ENCODE data around the gene CPXM1. TPM values are rescaled to one million over a fixed set of nuclear protein-coding genes. Genes with fewer than 3 reads are reported as not detected.
A peak's percentile ranks its signal among the peaks of the same experiment; 100 is the strongest.

CPXM1 gene
- total RNA-seq, 5 donors from 2014 or later (not counting 1 experiment from before 2014, with no cell fraction given), result 0.20 to 0.90 (median 0.63) TPM

GRCh38 chr20:2799271-2799670, 1.2 kb downstream of the CPXM1 start:
- Histone ChIP-seq H3K4me1 (ENCODE audit: control insufficient read depth in 1 of 2, extremely low read depth in 1 of 2, insufficient read depth in 2 of 2, low read length in 2 of 2) (peaks cover 4 to 27% of the 10 kb centered on the region in 2 experiments), H3K36me3 (ENCODE audit: control insufficient read depth in 2 of 2, extremely low read depth in 1 of 2, insufficient read depth in 1 of 2, low read length in 1 of 2) (no peaks in the 10 kb centered on the region), H3K4me3 (ENCODE audit: control insufficient read depth in 1 of 2, extremely low read depth in 1 of 2, low read length in 1 of 2) (peak overlapping the region; percentile 33 to 89), H3K27me3 (replicated peaks in 1 of 2; ENCODE audit: control insufficient read depth in 2 of 2, extremely low read depth in 1 of 2, insufficient read depth in 2 of 2, low read length in 1 of 2) (peaks cover 0 to 85% of the 10 kb centered on the region in 2 experiments), H3K9me3 (no peaks in the 10 kb centered on the region), H3K27ac (ENCODE audit: low read length) (no peak overlapping the region)
- WGBS (ENCODE audit: insufficient coverage), result 57% methylated on average over 6 of the region's 9 CpGs
- H3K4me3 Mint-ChIP-seq, result peak overlapping the region; percentile 81 to 96 (median 82)
- peaks cover 50 to 74% of the 10 kb centered on the region in 2 donors for H3K27me3 Mint-ChIP-seq
- H3K36me3 Mint-ChIP-seq, result no peaks in the 10 kb centered on the region
- ATAC-seq (replicated peaks in 1 of 4) (no peak), DNase-seq (no peak)
- H3K9me3 Mint-ChIP-seq, result no peaks in the 10 kb centered on the region
- POLR2A ChIA-PET, result no interaction called here
- H3K4me1 Mint-ChIP-seq, result peaks cover 24 to 27% (median 25%) of the 10 kb centered on the region in 3 donors
- H3K27ac Mint-ChIP-seq, result peak overlapping the region in 1 of 2 donors; percentile 65
- CTCF ChIA-PET, result no interaction called here

- CTCF ChIA-PET, result no interaction called here
- Mint-ChIP-seq H3K4me3 (peak overlapping the region; percentile 81 to 96 (median 82)), H3K9me3 (no peaks in the 10 kb centered on the region), H3K36me3 (no peaks in the 10 kb centered on the region), H3K27ac (no peak overlapping the region), H3K4me1 (peaks cover 24 to 27% (median 25%) of the 10 kb centered on the region in 3 donors), H3K27me3 (peaks cover 51 to 71% of the 10 kb centered on the region in 2 donors)
- WGBS (ENCODE audit: insufficient coverage), result 69% methylated on average over 3 of the region's 6 CpGs
- Histone ChIP-seq H3K27ac (ENCODE audit: low read length) (no peak overlapping the region), H3K4me1 (ENCODE audit: control insufficient read depth in 1 of 2, extremely low read depth in 1 of 2, insufficient read depth in 2 of 2, low read length in 2 of 2) (peaks cover 4 to 27% of the 10 kb centered on the region in 2 experiments), H3K36me3 (ENCODE audit: control insufficient read depth in 2 of 2, extremely low read depth in 1 of 2, insufficient read depth in 1 of 2, low read length in 1 of 2) (no peaks in the 10 kb centered on the region), H3K27me3 (replicated peaks in 1 of 2; ENCODE audit: control insufficient read depth in 2 of 2, extremely low read depth in 1 of 2, insufficient read depth in 2 of 2, low read length in 1 of 2) (peaks cover 0 to 86% of the 10 kb centered on the region in 2 experiments), H3K9me3 (no peaks in the 10 kb centered on the region), H3K4me3 (ENCODE audit: control insufficient read depth in 1 of 2, extremely low read depth in 1 of 2, low read length in 1 of 2) (no peak overlapping the region)
- ATAC-seq (replicated peaks in 1 of 4), result no peak
- no peak for DNase-seq
- POLR2A ChIA-PET, result no interaction called here
These were observed 1.6 kb downstream of the CPXM1 start for GRCh38 chr20:2798814-2799213.

GRCh38 chr20:2798095-2798805, 2.2 kb downstream of the CPXM1 start:
- H3K9me3 Mint-ChIP-seq, result no peaks in the 10 kb centered on the region
- H3K27ac ChIP-seq (ENCODE audit: low read length), result no peak overlapping the region
- no peak overlapping the region for H3K4me3 ChIP-seq (ENCODE audit: control insufficient read depth in 1 of 2, extremely low read depth in 1 of 2, low read length in 1 of 2)
- peaks cover 4 to 27% of the 10 kb centered on the region in 2 experiments for H3K4me1 ChIP-seq (ENCODE audit: control insufficient read depth in 1 of 2, extremely low read depth in 1 of 2, insufficient read depth in 2 of 2, low read length in 2 of 2)
- ATAC-seq (replicated peaks in 1 of 4) (no peak), DNase-seq (no peak)
- CTCF ChIA-PET, result no interaction called here
- H3K4me3 Mint-ChIP-seq, result peak overlapping the region in 1 of 3 donors; percentile 96
- peaks cover 55 to 71% of the 10 kb centered on the region in 2 donors for H3K27me3 Mint-ChIP-seq
- no peaks in the 10 kb centered on the region for H3K36me3 Mint-ChIP-seq
- no peaks in the 10 kb centered on the region for H3K36me3 ChIP-seq (ENCODE audit: control insufficient read depth in 2 of 2, extremely low read depth in 1 of 2, insufficient read depth in 1 of 2, low read length in 1 of 2)
- H3K4me1 Mint-ChIP-seq, result peaks cover 24 to 27% (median 25%) of the 10 kb centered on the region in 3 donors
- H3K9me3 ChIP-seq, result no peaks in the 10 kb centered on the region
- H3K27me3 ChIP-seq (replicated peaks in 1 of 2; ENCODE audit: control insufficient read depth in 2 of 2, extremely low read depth in 1 of 2, insufficient read depth in 2 of 2, low read length in 1 of 2), result peaks cover 0 to 87% of the 10 kb centered on the region in 2 experiments
- WGBS (ENCODE audit: insufficient coverage), result 92% methylated on average over 19 of the region's 19 CpGs
- POLR2A ChIA-PET, result no interaction called here
- no peak overlapping the region for H3K27ac Mint-ChIP-seq

GRCh38 chr20:2797136-2797983, 3.1 kb downstream of the CPXM1 start:
- Mint-ChIP-seq H3K4me3 (no peak overlapping the region), H3K27ac (no peak overlapping the region), H3K9me3 (no peaks in the 10 kb centered on the region), H3K4me1 (peaks cover 24 to 27% (median 25%) of the 10 kb centered on the region in 3 donors), H3K36me3 (no peaks in the 10 kb centered on the region), H3K27me3 (peaks cover 51 to 68% of the 10 kb centered on the region in 2 donors)
- no peak for DNase-seq
- Histone ChIP-seq H3K4me1 (ENCODE audit: control insufficient read depth in 1 of 2, extremely low read depth in 1 of 2, insufficient read depth in 2 of 2, low read length in 2 of 2) (peaks cover 4 to 27% of the 10 kb centered on the region in 2 experiments), H3K27ac (ENCODE audit: low read length) (no peak overlapping the region), H3K9me3 (no peaks in the 10 kb centered on the region), H3K36me3 (ENCODE audit: control insufficient read depth in 2 of 2, extremely low read depth in 1 of 2, insufficient read depth in 1 of 2, low read length in 1 of 2) (no peaks in the 10 kb centered on the region), H3K27me3 (replicated peaks in 1 of 2; ENCODE audit: control insufficient read depth in 2 of 2, extremely low read depth in 1 of 2, insufficient read depth in 2 of 2, low read length in 1 of 2) (peaks cover 0 to 89% of the 10 kb centered on the region in 2 experiments), H3K4me3 (ENCODE audit: control insufficient read depth in 1 of 2, extremely low read depth in 1 of 2, low read length in 1 of 2) (no peak overlapping the region)
- ATAC-seq (replicated peaks in 1 of 4), result no peak
- POLR2A ChIA-PET, result no interaction called here
- CTCF ChIA-PET, result no interaction called here
- WGBS (ENCODE audit: insufficient coverage), result 70% methylated on average over 16 of the region's 16 CpGs

GRCh38 chr20:2796011-2796660, 4.3 kb downstream of the CPXM1 start:
- H3K27ac ChIP-seq (ENCODE audit: low read length), result no peak overlapping the region
- DNase-seq (no peak), ATAC-seq (replicated peaks in 1 of 4) (no peak)
- no peaks in the 10 kb centered on the region for H3K36me3 Mint-ChIP-seq
- no peaks in the 10 kb centered on the region for H3K9me3 ChIP-seq
- H3K4me1 ChIP-seq (ENCODE audit: control insufficient read depth in 1 of 2, extremely low read depth in 1 of 2, insufficient read depth in 2 of 2, low read length in 2 of 2), result peaks cover 4 to 23% of the 10 kb centered on the region in 2 experiments
- peaks cover 47 to 61% of the 10 kb centered on the region in 2 donors for H3K27me3 Mint-ChIP-seq
- 90% methylated on average over 18 of the region's 20 CpGs for WGBS (ENCODE audit: insufficient coverage)
- no peaks in the 10 kb centered on the region for H3K36me3 ChIP-seq (ENCODE audit: control insufficient read depth in 2 of 2, extremely low read depth in 1 of 2, insufficient read depth in 1 of 2, low read length in 1 of 2)
- H3K27me3 ChIP-seq (replicated peaks in 1 of 2; ENCODE audit: control insufficient read depth in 2 of 2, extremely low read depth in 1 of 2, insufficient read depth in 2 of 2, low read length in 1 of 2), result peaks cover 0 to 79% of the 10 kb centered on the region in 2 experiments
- no peak overlapping the region for H3K4me3 Mint-ChIP-seq
- ChIA-PET POLR2A (no interaction called here), CTCF (interaction anchor here in 1 of 2 donors (0.6 kb wide), 1 partner anchor 1570 kb away, joined by 3 read pairs; the partner anchor contains the start of gene RAD21L1)
- H3K4me3 ChIP-seq (ENCODE audit: control insufficient read depth in 1 of 2, extremely low read depth in 1 of 2, low read length in 1 of 2), result no peak overlapping the region
- no peak overlapping the region for H3K27ac Mint-ChIP-seq
- H3K9me3 Mint-ChIP-seq, result no peaks in the 10 kb centered on the region
- peaks cover 21% of the 10 kb centered on the region in 3 donors for H3K4me1 Mint-ChIP-seq

GRCh38 chr20:2795451-2795850, 5.0 kb downstream of the CPXM1 start:
- Histone ChIP-seq H3K27me3 (replicated peaks in 1 of 2; ENCODE audit: control insufficient read depth in 2 of 2, extremely low read depth in 1 of 2, insufficient read depth in 2 of 2, low read length in 1 of 2) (peaks cover 0 to 72% of the 10 kb centered on the region in 2 experiments), H3K9me3 (no peaks in the 10 kb centered on the region), H3K36me3 (ENCODE audit: control insufficient read depth in 2 of 2, extremely low read depth in 1 of 2, insufficient read depth in 1 of 2, low read length in 1 of 2) (no peaks in the 10 kb centered on the region), H3K4me1 (ENCODE audit: control insufficient read depth in 1 of 2, extremely low read depth in 1 of 2, insufficient read depth in 2 of 2, low read length in 2 of 2) (peaks cover 0 to 17% of the 10 kb centered on the region in 2 experiments), H3K4me3 (ENCODE audit: control insufficient read depth in 1 of 2, extremely low read depth in 1 of 2, low read length in 1 of 2) (no peak overlapping the region), H3K27ac (ENCODE audit: low read length) (no peak overlapping the region)
- DNase-seq, result no peak
- Mint-ChIP-seq H3K4me3 (no peak overlapping the region), H3K9me3 (no peaks in the 10 kb centered on the region), H3K27me3 (peaks cover 46 to 58% of the 10 kb centered on the region in 2 donors), H3K4me1 (peaks cover 15 to 16% (median 15%) of the 10 kb centered on the region in 3 donors), H3K27ac (no peak overlapping the region), H3K36me3 (no peaks in the 10 kb centered on the region)
- POLR2A ChIA-PET, result no interaction called here
- no peak for ATAC-seq (replicated peaks in 1 of 4)
- CTCF ChIA-PET, result interaction anchor here in 1 of 2 donors (0.6 kb wide), 1 partner anchor 1569 kb away, joined by 3 read pairs; the partner anchor contains the start of gene RAD21L1
- WGBS (ENCODE audit: insufficient coverage), result 82% methylated on average over 24 of the region's 24 CpGs
